OCI-M2 (cell line): Measurements from ENCODE around the gene TRAP1.
"Not testable (repeated sequence)": the region's sequence is repeated elsewhere in the genome, so short reads cannot be mapped to it uniquely, and the experiment has no call there.

ENCODE experiments used
- DNase-seq: peaks from one replicate; lab custom pipeline; 2025; ENCODE audit not compliant: unreplicated experiment; lab: John Stamatoyannopoulos, UW

The TRAP1 gene

DNA sequence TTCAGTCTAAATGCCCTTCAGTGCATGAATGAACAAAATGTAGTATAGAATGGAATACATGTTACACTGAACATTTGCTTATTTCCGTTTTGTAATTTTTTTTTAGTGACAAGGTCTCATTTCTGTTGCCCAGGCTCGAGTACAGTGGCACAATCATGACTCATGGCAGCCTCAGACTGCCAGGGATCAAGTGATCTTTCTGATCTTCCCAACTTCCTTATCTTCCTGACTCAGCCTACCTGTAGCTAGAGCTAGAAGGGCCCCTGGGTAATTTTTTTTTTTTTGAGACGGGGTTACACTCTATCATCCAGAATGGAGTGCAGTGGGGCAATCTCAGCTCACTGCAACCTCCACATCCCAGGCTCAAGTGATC, 98.6 kb downstream of the TRAP1 start:
- no peak for DNase-seq

- DNase-seq = no peak
These were observed 104.5 kb downstream of the TRAP1 start for GRCh38 chr16:3612510-3613466.

GRCh38 chr16:3611146-3611975, 106.0 kb downstream of the TRAP1 start, which contains the start of gene SLX4:
SLX4 (minus strand) TSS chr16:3611606; CDS start chr16:3608964, 2,642 bp downstream.
- DNase-seq = peak; percentile 16

- no peak for DNase-seq
These were observed 106.6 kb downstream of the TRAP1 start for GRCh38 chr16:3610698-3611145.

DNA sequence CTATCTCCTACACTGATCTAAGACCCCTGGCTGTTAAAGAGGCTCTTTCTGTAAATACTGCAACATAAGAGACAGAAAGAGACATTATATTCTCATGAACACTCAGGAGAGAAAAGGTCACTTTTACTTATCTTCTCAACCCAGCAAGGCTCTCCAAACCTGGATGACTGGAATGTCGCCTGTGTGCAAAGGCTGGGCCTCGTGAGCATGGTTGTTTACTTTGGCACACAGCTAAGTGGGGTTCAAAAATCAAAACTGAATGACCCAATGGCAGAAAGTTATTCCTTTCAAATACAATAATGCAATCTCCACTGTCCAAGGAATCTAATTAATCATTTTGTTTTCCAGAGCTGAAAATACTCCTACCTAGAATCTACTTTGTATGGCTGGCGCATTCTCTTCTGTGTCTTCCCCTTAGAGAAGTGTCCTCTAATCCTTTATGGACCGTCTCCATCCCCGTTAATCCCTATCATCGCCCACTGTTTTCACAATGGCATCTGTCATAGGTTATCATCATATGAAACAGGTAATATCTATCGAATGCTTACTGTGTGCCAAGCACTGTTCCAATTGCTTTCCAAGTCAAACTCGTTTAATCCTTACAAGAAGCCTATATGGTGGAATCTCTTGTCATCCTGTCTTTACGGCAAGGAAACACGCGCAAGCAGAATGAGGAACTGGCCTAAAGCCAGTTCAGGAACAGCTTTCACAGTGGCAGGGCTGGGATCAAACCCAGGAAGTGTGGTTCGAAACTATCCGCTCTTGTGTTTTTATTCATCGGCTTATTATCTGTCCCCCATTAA, 107.2 kb downstream of the TRAP1 start:
- DNase-seq = no peak

GRCh38 chr16:3608976-3609375, 108.3 kb downstream of the TRAP1 start:
- DNase-seq = not testable (repeated sequence)

DNA sequence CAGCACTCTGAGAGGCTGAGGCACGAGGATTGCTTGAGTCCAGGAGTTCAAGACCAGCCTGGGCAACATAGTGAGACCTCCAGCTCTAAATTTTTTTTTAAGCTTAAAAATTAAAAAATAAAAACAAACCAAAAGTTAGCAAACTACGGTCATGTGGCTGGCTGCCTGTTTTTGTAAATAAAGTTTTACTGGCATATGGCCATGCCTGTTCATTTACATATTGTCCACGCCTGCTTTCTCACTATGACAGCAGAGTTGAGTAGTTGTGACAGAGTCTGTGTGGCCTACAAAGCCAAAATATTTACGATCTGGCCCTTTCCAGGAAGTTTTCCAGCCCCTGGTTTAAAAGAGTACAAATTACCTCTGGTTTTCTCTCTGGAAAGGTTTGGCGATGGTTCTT, 109.3 kb downstream of the TRAP1 start:
- DNase-seq = no peak
